DND-41 (cell line): Measurements from ENCODE around the gene MRO.
"Not testable (repeated sequence)": the region's sequence is repeated elsewhere in the genome, so short reads cannot be mapped to it uniquely, and the experiment has no call there.

Source experiments
- ATAC-seq: fragments of 200-7000 bp; cut with Tn5 transposase; 3 replicates; pipeline ENCODE4 v1.9.1; 2021; ENCODE audit warnings: low read depth; ENCODE audit not compliant: insufficient read depth
- DNase-seq: peaks from one replicate; pipeline ENCODE4 v3.0.0-alpha.2; 2020
- H2AFZ ChIP-seq: 2 replicates; pipeline ENCODE4 v1.6.0; 2012; ENCODE audit warnings: low read depth, low read length
- H3K27ac ChIP-seq: 2 replicates; pipeline ENCODE4 v1.5.1; 2012; ENCODE audit warnings: low read length, inconsistent platforms
- H3K27me3 ChIP-seq: fragments of 200-600 bp; sonication (generic); 2 replicates; pipeline ENCODE4 v1.6.0; 2012; ENCODE audit warnings: low read length, mild to moderate bottlenecking, inconsistent platforms; ENCODE audit not compliant: insufficient read depth, poor library complexity
- H3K36me3 ChIP-seq: 2 replicates; pipeline ENCODE4 v1.5.1; 2012; ENCODE audit warnings: low read length, inconsistent platforms; ENCODE audit not compliant: insufficient read depth
- H3K4me1 ChIP-seq: 2 replicates; pipeline ENCODE4 v1.5.1; 2012; ENCODE audit warnings: mild to moderate bottlenecking, low read length; ENCODE audit not compliant: insufficient read depth
- H3K4me2 ChIP-seq: 2 replicates; pipeline ENCODE4 v1.6.0; 2012; ENCODE audit warnings: mild to moderate bottlenecking, moderate library complexity, low read length, inconsistent platforms; ENCODE audit not compliant: insufficient read depth
- H3K4me3 ChIP-seq, 2 experiments: fragments of 200-600 bp in 1 of 2; shearing (Covaris generic) in 1 of 2; 2 replicates each; pipeline ENCODE4 v1.5.1; 2012 to 2016; ENCODE audit warnings: inconsistent platforms in 2 of 2, low read length in 2 of 2, mild to moderate bottlenecking in 2 of 2, low read depth in 1 of 2, moderate library complexity in 1 of 2
- H3K79me2 ChIP-seq: 2 replicates; pipeline ENCODE4 v1.6.0; 2012; ENCODE audit warnings: low read length, inconsistent platforms; ENCODE audit not compliant: insufficient read depth
- H3K9ac ChIP-seq: 2 replicates; pipeline ENCODE4 v1.6.0; 2012; ENCODE audit warnings: low read depth, mild to moderate bottlenecking, inconsistent platforms, low read length, moderate library complexity
- H3K9me3 ChIP-seq: 2 replicates; pipeline ENCODE4 v1.5.1; 2012; ENCODE audit warnings: low read length, moderate library complexity, mild to moderate bottlenecking, inconsistent platforms; ENCODE audit not compliant: insufficient read depth, severe bottlenecking
- H4K20me1 ChIP-seq: 2 replicates; pipeline ENCODE4 v1.6.0; 2012; ENCODE audit warnings: low read length; ENCODE audit not compliant: insufficient read depth
- CTCF ChIP-seq: IDR thresholded peaks from 2 replicates; pipeline ENCODE4 v1.5.1; 2012; ENCODE audit warnings: borderline replicate concordance, low read length, moderate library complexity, mild to moderate bottlenecking; ENCODE audit not compliant: poor library complexity, severe bottlenecking; ENCODE audit errors: extremely low read depth
- EZH2 ChIP-seq: IDR thresholded peaks from 3 replicates; pipeline ENCODE4 v1.6.1; 2012; ENCODE audit warnings: borderline replicate concordance, low read depth, mild to moderate bottlenecking, moderate library complexity, low read length, inconsistent platforms; ENCODE audit not compliant: severe bottlenecking

MRO gene

DNA sequence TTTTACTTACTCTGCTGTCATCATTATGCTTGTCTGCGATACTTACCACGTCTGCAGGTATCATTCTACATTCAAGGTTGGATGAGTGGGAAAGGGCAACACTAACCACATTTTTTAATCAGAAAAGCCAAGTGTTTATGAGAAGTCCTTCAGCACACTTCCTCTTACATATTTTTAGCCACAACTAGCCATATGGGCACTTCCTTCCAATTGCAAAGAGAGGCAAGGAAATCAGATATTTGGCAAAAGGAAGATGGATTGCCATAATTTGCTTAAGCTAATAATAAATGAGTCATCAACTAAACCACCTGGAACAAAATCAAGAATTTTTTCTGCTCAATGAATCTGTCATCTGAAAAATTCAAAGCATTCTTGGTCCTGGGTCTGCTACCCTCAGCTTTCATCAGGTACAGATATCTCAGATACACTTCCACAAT, 16.7 kb upstream of the MRO start:
- Histone ChIP-seq H2AFZ (no peak overlapping the region), H3K36me3 (no peaks in the 10 kb centered on the region), H3K27me3 (peaks cover 10% of the 10 kb centered on the region), H3K4me1 (no peaks in the 10 kb centered on the region), H3K9ac (no peak overlapping the region), H3K9me3 (no peaks in the 10 kb centered on the region), H3K27ac (no peak overlapping the region), H3K4me3 (no peak overlapping the region), H3K4me2 (no peak overlapping the region), H3K79me2 (no peaks in the 10 kb centered on the region), H4K20me1 (no peaks in the 10 kb centered on the region)
- TF ChIP-seq EZH2: no peak
- TF ChIP-seq CTCF: no peak
- ATAC-seq: no peak
- DNase-seq: no peak

DNA sequence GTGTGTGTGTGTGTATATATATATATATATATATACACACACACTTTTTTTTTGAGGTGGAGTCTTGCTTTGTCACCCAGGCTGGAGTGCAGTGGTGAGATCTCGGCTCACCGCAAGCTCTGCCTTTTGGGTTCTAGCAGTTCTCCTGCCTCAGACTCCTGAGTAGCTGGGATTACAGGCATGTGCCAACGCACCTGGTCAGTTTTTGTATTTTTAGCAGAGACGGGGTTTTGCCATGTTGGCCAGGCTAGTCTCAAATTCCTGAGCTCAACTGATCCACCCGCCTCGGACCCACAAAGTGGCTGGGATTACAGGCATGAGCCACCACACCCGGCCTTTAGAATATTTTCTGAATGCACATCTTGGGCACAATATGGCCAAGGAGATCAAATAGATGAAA, 13.7 kb upstream of the MRO start:
- not testable (repeated sequence) for H3K36me3 ChIP-seq, H3K79me2 ChIP-seq, H3K4me3 ChIP-seq

DNA sequence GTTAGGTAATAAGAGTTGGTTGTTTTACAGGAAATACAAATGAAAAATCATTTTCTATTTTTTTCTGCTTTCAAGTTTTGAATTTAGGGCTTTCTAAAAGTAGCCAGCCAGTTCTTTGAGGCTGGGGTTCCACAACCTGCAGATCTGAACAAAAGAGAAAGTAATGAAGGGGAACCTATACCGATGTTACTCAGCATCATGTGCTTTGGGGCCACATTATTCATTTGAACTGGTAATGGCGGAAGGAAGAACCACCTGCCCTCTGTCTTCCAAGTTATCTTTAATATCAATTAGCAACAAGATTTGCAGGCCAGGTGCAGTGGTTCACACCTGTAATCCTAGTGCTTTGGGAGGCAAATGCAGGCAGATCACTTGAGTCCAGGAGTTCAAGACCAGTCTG, 12.9 kb upstream of the MRO start:
- H3K79me2 ChIP-seq: no peaks in the 10 kb centered on the region
- H3K4me3 ChIP-seq: no peak overlapping the region
- no peaks in the 10 kb centered on the region for H3K4me1 ChIP-seq
- no peaks in the 10 kb centered on the region for H3K36me3 ChIP-seq
- H3K9ac ChIP-seq: no peak overlapping the region
- DNase-seq: no peak
- peaks cover 8% of the 10 kb centered on the region for H3K27me3 ChIP-seq
- H4K20me1 ChIP-seq: no peaks in the 10 kb centered on the region
- H3K9me3 ChIP-seq: no peaks in the 10 kb centered on the region
- H3K4me2 ChIP-seq: no peak overlapping the region
- no peak for ATAC-seq
- TF ChIP-seq CTCF (no peak), EZH2 (no peak)
- no peak overlapping the region for H3K27ac ChIP-seq
- no peak overlapping the region for H2AFZ ChIP-seq

More for the DNA sequence above, 13.7 kb upstream of the MRO start:
- not testable (repeated sequence) for H4K20me1 ChIP-seq, H3K9me3 ChIP-seq, H3K27ac ChIP-seq, ATAC-seq, H3K4me2 ChIP-seq, DNase-seq, H3K4me1 ChIP-seq, H2AFZ ChIP-seq, H3K27me3 ChIP-seq, H3K9ac ChIP-seq

GRCh38 chr18:50830544-50830943, 10.7 kb upstream of the MRO start:
- Histone ChIP-seq H3K79me2 (no peaks in the 10 kb centered on the region), H3K27me3 (peaks cover 4% of the 10 kb centered on the region), H3K4me1 (no peaks in the 10 kb centered on the region), H4K20me1 (no peaks in the 10 kb centered on the region), H3K4me3 (no peak overlapping the region), H2AFZ (no peak overlapping the region), H3K27ac (no peak overlapping the region), H3K9me3 (no peaks in the 10 kb centered on the region), H3K36me3 (no peaks in the 10 kb centered on the region), H3K4me2 (no peak overlapping the region), H3K9ac (no peak overlapping the region)
- ATAC-seq: no peak
- TF ChIP-seq CTCF (no peak), EZH2 (no peak)
- no peak for DNase-seq
